NCI-H2196 (cell line): Measurements from ENCODE around the gene GRIA3.
"Not testable (repeated sequence)": the region's sequence is repeated elsewhere in the genome, so short reads cannot be mapped to it uniquely, and the experiment has no call there.

Experiments
- DNase-seq: peaks from one replicate; lab custom pipeline; 2025; ENCODE audit not compliant: unreplicated experiment; lab: John Stamatoyannopoulos, UW

Gene GRIA3

DNA sequence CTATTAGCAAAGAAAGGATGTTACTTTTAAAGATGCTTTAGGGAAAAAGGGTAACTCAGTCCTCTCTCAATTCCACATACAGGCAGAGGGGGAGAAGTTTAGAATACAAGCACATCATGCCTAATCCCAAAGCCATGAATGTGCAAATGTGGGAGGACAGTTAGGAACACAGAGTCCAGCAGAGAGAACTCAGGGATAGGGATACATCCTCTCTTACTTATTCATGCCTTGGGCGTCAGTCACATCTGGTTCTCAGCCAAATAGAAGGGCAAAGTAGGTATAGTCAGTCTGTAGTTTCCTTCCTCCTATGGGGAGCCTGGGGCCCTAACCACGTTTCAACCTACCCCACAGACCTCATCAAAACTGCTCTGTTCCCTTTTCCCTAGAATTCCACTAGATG, 87.8 kb downstream of the GRIA3 start:
- no peak for DNase-seq

DNA sequence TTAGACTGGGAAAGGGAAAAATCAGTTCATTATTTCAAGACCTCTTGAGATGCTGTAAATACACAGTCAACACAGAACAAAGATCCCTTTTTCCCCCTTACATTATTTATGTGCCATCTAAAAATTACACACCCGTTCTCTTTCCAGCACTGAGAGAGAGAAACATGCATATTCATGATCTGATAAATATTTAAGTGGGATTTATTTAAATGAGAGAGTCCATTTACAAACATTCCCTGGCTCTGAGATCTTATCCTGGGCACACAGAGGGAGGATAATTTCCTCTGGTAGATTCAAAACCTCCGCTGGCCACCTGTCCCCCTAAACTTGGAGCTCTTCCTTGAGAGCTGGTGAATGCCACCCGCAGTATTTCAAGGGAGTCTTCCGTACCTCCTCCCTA, 88.6 kb downstream of the GRIA3 start:
- DNase-seq = no peak

- DNase-seq = no peak
Observed at GRCh38 chrX:123274796-123275195, 90.7 kb downstream of the GRIA3 start.

DNA sequence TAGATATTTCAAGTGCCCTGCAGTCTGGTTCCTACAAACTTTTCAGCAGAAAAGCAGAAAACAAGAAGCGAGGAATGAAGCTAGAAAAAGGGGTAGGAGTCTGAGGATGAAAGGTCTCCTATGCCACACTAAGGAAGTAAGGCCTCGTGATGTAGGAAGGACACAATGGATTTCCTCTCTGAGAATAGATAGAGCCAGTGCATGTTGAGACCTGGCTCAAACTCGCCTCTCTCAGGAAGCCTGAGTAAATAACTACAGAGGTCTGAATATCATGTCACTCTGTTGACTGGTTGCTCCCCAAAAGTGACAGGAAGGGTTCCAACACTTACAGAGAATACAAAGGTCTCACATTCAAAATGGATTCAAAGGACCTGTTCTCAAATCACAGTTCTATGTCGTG, 93.3 kb downstream of the GRIA3 start:
- DNase-seq = no peak

GRCh38 chrX:123277821-123278220, 93.7 kb downstream of the GRIA3 start:
- DNase-seq = no peak

DNA sequence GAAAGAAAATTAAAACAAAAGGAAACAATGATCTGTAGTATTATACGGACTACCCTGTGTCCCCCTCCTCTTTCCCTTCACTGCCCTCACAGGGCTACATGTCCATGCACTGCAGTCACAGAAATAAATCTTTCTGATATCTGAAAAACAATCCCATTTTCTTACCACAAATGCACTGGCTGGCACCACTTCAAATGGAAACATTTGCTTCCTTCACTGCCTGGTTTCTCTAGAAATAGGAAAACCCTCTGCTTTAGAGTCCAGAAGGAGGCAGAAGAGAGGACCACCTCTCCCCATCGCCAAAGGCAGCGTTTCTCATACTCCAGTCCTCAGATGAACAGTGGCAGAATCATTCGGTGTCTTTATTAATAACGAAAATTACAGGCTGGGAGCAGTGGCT, 98.2 kb downstream of the GRIA3 start:
- DNase-seq = no peak

DNA sequence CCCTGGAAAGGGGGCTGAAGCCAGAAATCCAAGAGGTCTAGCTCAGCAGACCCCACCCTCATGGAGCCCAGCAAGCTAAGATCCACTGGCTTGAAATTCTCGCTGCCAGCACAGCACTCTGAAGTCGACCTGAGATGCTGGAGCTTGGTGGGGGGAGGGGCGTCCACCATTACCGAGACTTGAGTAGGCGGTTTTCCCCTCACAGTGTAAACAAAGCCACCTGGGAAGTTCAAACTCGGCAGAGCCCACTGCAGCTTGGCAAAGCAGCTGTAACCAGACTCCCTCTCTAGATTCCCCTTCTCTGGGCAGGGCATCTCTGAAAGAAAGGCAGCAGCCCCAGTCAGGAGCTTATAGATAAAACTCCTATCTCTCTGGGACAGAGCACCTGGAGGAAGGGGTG, 99.3 kb downstream of the GRIA3 start:
- not testable (repeated sequence) for DNase-seq

DNA sequence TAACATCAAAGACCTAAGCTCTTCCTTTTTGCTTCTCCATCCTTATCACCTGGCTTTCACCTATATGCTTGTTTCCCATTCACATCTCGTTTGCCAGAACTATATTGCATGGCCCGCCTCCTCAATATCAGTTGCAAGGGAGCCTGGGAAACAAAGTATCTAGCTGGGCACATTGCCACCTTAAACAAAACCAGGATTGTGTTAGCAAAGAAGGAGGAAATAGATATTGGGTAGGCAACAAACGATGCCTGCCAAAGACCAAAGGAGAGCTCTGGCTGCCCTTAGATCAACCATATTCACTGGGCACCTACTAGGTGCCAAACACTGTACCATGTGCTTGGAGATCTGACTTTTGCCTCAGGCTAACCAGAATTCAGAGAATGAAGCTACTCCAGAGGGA, 107.5 kb downstream of the GRIA3 start:
- DNase-seq = no peak

- DNase-seq = no peak
Observed at GRCh38 chrX:123298026-123298425, 113.9 kb downstream of the GRIA3 start.

GRCh38 chrX:123303429-123303828, 119.4 kb downstream of the GRIA3 start:
- DNase-seq = no peak

DNA sequence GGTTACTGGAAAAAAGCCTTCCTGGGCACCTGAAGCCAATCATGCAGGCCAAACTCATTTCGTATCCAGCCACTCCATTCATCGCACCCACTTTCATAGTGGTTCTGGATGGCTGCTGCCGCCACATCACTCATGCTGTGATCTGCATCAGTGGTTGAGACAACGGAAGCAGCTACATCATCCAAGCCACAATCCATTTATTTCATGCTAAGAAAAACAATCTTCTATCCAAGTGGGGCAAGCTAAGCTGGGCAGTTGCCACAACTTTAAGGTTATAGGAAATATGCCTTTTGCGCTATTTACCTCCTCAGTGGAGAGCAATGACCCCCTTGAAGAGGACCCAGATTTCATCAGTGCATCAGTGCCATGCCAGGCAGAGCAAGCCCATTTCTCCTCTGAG, 124.6 kb downstream of the GRIA3 start:
- no peak for DNase-seq

DNA sequence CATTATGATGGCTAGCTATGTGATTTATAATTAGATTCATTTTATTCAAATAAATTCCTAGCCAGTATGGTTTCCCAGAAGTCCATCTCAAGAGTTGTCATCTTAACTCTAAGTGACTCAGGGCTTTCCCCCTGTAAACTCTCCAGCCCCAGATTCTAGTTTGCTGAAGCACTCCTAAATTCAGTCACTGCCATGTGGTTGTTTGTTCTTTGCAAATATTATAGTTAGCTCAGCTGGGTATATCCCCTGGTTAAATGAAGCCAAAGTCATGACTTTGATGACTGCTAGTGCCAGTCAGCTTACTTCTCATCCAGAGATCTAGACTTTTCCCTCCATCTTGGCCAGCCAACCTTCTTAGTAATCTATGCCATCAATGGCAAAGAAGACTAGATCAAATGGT, 126.0 kb downstream of the GRIA3 start:
- no peak for DNase-seq

- no peak for DNase-seq
Observed at GRCh38 chrX:123311486-123311885, 127.4 kb downstream of the GRIA3 start.

DNA sequence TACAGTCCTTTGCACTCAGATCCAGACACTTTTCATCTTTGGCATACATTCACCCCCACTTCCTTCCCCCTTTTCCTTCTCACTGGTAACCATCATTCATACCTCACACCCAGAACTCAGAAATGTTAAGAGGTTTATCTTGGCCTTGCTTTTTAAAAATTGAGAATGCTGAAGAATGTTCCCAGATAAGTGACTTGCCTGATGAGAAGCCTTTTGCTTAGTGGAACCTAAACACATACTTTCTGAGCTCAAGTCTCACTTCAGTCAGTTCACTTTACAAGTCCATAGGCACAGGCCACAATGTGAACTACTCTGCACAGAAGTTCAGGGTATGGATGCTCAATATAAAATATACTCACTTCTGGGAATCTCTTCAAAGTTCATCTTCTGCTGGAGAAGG, 129.4 kb downstream of the GRIA3 start:
- DNase-seq = no peak

GRCh38 chrX:123320622-123321021, 136.5 kb downstream of the GRIA3 start:
- DNase-seq = no peak

GRCh38 chrX:123322536-123322935, 138.5 kb downstream of the GRIA3 start:
- DNase-seq = no peak

DNA sequence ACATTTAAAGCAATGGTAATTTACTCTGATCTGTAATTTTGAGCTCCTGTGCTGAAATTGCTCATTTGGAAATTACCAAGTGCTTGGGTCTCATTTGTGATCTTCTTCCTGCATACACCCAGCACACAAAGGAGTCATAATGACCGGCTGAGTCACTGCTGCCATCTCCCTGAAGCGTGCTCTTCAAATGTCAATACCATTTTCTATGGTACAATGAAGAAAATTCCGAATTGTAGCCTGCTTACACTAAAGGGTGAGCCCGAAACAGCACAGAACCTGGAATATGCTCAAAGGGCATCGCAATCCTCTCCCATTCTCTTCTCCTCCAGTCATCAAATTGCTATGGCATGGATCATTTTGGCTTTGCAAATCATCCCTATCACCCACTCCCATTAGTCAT, 140.5 kb downstream of the GRIA3 start:
- DNase-seq = no peak

DNA sequence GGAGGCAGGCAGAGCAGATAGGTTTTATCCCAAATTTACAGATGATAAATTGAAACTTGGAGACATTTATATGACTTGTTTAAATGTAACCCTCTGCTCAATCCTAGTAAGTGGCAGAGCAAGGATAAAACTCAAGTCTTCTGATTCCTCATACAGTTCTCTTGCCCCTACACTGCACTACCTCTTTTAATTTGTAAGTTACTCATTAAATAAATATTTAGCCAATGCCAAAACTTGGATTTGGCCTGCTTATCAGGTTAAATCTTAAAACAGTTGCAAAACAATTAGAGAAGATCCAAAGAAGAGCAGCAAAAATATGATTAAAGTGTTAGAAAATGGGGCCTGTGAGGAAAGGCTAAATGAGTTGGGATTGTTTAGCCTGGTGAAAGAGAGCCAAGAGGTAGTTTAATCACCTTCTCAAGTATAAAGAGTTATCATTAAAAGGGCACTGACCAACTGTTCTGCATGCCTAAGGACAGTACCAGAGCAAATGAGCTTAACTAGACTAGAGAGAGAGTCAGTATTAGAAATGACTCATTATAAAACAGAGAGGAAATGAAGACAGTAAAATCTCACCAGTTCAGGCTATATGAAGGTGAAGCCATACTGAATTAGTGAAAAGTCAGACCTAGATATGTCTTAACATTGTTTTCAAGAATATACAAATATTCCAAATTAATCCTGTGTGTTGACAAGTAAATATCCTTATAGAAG, 146.3 kb downstream of the GRIA3 start:
- no peak for DNase-seq

GRCh38 chrX:123331349-123331748, 147.3 kb downstream of the GRIA3 start:
- DNase-seq = no peak

GRCh38 chrX:123331859-123332258, 147.8 kb downstream of the GRIA3 start:
- no peak for DNase-seq

GRCh38 chrX:123336666-123337065, 152.6 kb downstream of the GRIA3 start:
- DNase-seq = no peak

DNA sequence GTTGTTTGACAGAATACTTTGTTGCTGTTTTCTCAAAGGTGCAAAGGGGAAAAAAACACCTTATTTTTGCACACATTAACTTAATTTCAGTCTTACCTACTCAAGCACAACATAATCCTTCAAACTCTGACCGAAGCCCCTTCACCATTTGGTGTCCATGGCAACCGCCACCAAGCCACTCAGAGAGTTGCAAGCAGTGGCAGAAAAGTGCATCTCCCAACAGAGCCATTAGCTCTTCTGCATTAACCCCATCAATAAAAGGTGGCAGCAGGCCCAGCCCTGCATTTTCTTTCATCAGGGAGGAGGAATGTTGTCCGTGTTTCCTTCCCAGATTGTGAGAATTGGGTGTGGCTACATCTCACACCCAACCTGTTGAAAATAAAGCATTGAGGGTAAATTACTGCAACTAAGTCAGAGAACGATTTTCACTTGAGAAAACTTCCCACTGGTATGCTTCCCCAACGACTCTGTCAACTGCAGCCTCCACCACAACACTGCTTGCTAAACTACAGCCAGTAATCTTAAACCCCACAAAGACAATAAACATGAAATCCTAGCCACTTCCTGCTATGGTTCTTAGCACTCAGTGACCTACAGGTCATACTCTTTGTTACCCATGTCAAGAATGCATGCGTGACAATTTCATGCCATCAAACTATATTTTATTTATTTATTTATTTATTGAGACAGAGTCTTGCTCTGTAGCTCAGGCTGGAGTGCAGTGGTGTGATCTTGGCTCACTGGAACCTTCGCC, 154.0 kb downstream of the GRIA3 start:
- no peak for DNase-seq
